ENCODE data around the gene ELOVL2.

Gene ELOVL2

GRCh38 chr6:11062715-11063114 is 18.6 kb upstream of the ELOVL2 start:
- ChIA-PET CTCF (interaction anchor here (0.6 to 7.3 kb wide), 3 partner anchors 9 to 513 kb away, joined by 3 to 222 read pairs (median 14); no protein-coding TSS in a partner anchor), POLR2A (no interaction called here)
- no peak for TF ChIP-seq CTCF (IDR thresholded peaks at IDR 0.05; ENCODE audit: insufficient read depth, low read length, missing control alignments)

GRCh38 chr6:11062083-11062482 is 18.0 kb upstream of the ELOVL2 start:
- H3K4me3 ChIP-seq (ENCODE audit: low read depth, low read length), result no peak overlapping the region
- no peak for TF ChIP-seq CTCF (IDR thresholded peaks at IDR 0.05; ENCODE audit: insufficient read depth, low read length, missing control alignments)
- ChIA-PET POLR2A (no interaction called here), CTCF (interaction anchor here (0.6 to 7.3 kb wide), 3 partner anchors 10 to 514 kb away, joined by 3 to 222 read pairs (median 14); no protein-coding TSS in a partner anchor)
- no peak for DNase-seq (ENCODE audit: low read depth, low spot score)

More at GRCh38 chr6:11062715-11063114, 18.6 kb upstream of the ELOVL2 start:
- no peak overlapping the region for H3K4me3 ChIP-seq (ENCODE audit: low read depth, low read length)
- DNase-seq (ENCODE audit: low read depth, low spot score), result no peak

- ChIA-PET POLR2A (no interaction called here), CTCF (interaction anchor here (0.7 to 1.0 kb wide), 2 partner anchors 11 to 13 kb away, joined by 3 read pairs; no protein-coding TSS in a partner anchor)
- no peak overlapping the region for H3K4me3 ChIP-seq (ENCODE audit: low read depth, low read length)
- TF ChIP-seq CTCF (IDR thresholded peaks at IDR 0.05; ENCODE audit: insufficient read depth, low read length, missing control alignments), result no peak
- DNase-seq (ENCODE audit: low read depth, low spot score), result no peak
These were observed 14.3 kb upstream of the ELOVL2 start for GRCh38 chr6:11058406-11058805.

- H3K4me3 ChIP-seq (ENCODE audit: low read depth, low read length), result no peak overlapping the region
- DNase-seq (ENCODE audit: low read depth, low spot score), result no peak
- TF ChIP-seq CTCF (IDR thresholded peaks at IDR 0.05; ENCODE audit: insufficient read depth, low read length, missing control alignments), result no peak
- CTCF ChIA-PET, result interaction anchor here (1.1 to 5.6 kb wide), 8 partner anchors 8 to 439 kb away, joined by 3 to 40 read pairs (median 7); partner anchors contain the start of gene ELOVL2
- POLR2A ChIA-PET, result no interaction called here
These were observed 12.8 kb upstream of the ELOVL2 start for GRCh38 chr6:11056871-11057270.

- ChIA-PET POLR2A (no interaction called here), CTCF (interaction anchor here (0.8 to 5.6 kb wide), 8 partner anchors 10 to 441 kb away, joined by 3 to 40 read pairs (median 4); no protein-coding TSS in a partner anchor)
These were observed 11.1 kb upstream of the ELOVL2 start for GRCh38 chr6:11055127-11055627.

More at GRCh38 chr6:11055127-11055627, 11.1 kb upstream of the ELOVL2 start:
- no peak for TF ChIP-seq CTCF (IDR thresholded peaks at IDR 0.05; ENCODE audit: insufficient read depth, low read length, missing control alignments)
- DNase-seq (ENCODE audit: low read depth, low spot score), result no peak
- no peak overlapping the region for H3K4me3 ChIP-seq (ENCODE audit: low read depth, low read length)
